Neural crest cell (in vitro differentiated cells): ENCODE data around the gene BICD2. TPM values are rescaled to one million over a fixed set of nuclear protein-coding genes. Genes with fewer than 3 reads are reported as not detected.
"Not testable (repeated sequence)": the region's sequence is repeated elsewhere in the genome, so short reads cannot be mapped to it uniquely, and the experiment has no call there.

Experiments
- DNase-seq: peaks from one replicate; pipeline ENCODE4 v3.0.0; 2021; ENCODE audit warnings: low read depth, mixed read lengths, low spot score
- H3K27ac Mint-ChIP-seq: one replicate; pipeline ENCODE4 v1.8.0; 2021; ENCODE audit warnings: mild to moderate bottlenecking, mixed read lengths; ENCODE audit not compliant: unreplicated experiment
- H3K27me3 Mint-ChIP-seq: 2 replicates; pipeline ENCODE4 v1.8.0; 2021; ENCODE audit warnings: low read depth, mild to moderate bottlenecking, mixed read lengths
- H3K36me3 Mint-ChIP-seq: 2 replicates; pipeline ENCODE4 v1.8.0; 2021; ENCODE audit warnings: low read depth, mild to moderate bottlenecking, mixed read lengths
- H3K4me1 Mint-ChIP-seq: 2 replicates; pipeline ENCODE4 v1.8.0; 2021; ENCODE audit warnings: mixed read lengths
- H3K4me3 Mint-ChIP-seq: one replicate; pipeline ENCODE4 v1.8.0; 2021; ENCODE audit warnings: mild to moderate bottlenecking, mixed read lengths
- H3K9me3 Mint-ChIP-seq: 2 replicates; pipeline ENCODE4 v1.8.0; 2021; ENCODE audit warnings: mixed read lengths
- total RNA-seq: library from RNA; stranded (reverse); gene quantifications from 2 replicates; pipeline ENCODE4 v1.2.1, GENCODE V29; 2021
- TF ChIP-seq, protein P1 (sequence below): fragments of 200-600 bp; sonication (generic); conservative IDR thresholded peaks from 2 replicates; pipeline ENCODE4 v1.5.0; 2021; ENCODE audit warnings: antibody characterized with exemption, mild to moderate bottlenecking

The BICD2 gene
- total RNA-seq, 1 donor from 2014 or later, result 41.5 TPM

DNA sequence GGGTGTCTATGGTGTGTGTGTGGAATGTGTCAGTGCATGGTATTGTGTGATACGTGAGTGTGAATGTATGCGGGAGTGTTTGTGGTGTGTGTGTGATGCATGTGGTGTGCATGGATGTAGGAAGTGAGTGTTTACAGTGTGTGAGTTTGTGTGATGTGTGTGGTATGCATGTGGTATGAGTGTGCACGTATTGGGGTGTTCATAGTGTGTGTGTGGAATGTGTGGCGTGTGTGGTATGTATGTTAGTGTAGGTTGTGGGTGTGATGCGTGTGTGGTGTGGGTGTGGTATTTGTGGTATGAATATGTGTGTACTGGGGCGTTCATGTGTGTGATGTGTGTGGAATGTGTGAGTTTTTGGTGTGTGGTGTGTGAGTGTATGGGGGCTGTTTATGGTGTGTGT, 40.1 kb upstream of the BICD2 start:
- peaks cover 60% of the 10 kb centered on the region for H3K27me3 Mint-ChIP-seq
- TF ChIP-seq, protein P1, sequence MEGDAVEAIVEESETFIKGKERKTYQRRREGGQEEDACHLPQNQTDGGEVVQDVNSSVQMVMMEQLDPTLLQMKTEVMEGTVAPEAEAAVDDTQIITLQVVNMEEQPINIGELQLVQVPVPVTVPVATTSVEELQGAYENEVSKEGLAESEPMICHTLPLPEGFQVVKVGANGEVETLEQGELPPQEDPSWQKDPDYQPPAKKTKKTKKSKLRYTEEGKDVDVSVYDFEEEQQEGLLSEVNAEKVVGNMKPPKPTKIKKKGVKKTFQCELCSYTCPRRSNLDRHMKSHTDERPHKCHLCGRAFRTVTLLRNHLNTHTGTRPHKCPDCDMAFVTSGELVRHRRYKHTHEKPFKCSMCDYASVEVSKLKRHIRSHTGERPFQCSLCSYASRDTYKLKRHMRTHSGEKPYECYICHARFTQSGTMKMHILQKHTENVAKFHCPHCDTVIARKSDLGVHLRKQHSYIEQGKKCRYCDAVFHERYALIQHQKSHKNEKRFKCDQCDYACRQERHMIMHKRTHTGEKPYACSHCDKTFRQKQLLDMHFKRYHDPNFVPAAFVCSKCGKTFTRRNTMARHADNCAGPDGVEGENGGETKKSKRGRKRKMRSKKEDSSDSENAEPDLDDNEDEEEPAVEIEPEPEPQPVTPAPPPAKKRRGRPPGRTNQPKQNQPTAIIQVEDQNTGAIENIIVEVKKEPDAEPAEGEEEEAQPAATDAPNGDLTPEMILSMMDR, result no peak
- no peak overlapping the region for H3K4me3 Mint-ChIP-seq
- H3K9me3 Mint-ChIP-seq, result no peaks in the 10 kb centered on the region
- H3K36me3 Mint-ChIP-seq, result no peaks in the 10 kb centered on the region
- no peak overlapping the region for H3K27ac Mint-ChIP-seq
- DNase-seq, result no peak
- peaks cover 5% of the 10 kb centered on the region for H3K4me1 Mint-ChIP-seq

DNA sequence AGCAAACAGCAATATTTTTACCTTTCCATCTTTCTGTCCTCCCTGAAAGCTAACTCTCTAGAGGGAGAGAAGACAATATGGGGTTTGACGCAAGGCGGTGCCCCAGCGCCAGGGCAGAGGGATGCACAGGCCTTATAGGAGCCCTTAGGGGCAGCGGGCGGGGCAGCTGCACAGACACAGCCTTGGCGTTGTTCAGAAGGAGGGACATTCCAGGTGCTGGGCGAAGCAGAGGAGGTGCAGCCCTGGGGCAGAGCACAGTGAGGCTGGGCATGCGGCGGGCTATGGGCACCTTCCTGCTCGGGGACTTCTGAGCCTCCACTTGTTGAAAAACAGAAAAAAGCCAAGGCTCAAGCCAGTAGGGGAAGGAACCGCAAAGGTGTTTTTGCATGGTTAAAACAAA, 33.7 kb upstream of the BICD2 start:
- no peak for DNase-seq
- Mint-ChIP-seq H3K4me3 (no peak overlapping the region), H3K4me1 (no peaks in the 10 kb centered on the region), H3K27ac (no peak overlapping the region), H3K36me3 (no peaks in the 10 kb centered on the region), H3K27me3 (peaks cover 63% of the 10 kb centered on the region), H3K9me3 (no peaks in the 10 kb centered on the region)
- TF ChIP-seq, protein P1, result no peak

DNA sequence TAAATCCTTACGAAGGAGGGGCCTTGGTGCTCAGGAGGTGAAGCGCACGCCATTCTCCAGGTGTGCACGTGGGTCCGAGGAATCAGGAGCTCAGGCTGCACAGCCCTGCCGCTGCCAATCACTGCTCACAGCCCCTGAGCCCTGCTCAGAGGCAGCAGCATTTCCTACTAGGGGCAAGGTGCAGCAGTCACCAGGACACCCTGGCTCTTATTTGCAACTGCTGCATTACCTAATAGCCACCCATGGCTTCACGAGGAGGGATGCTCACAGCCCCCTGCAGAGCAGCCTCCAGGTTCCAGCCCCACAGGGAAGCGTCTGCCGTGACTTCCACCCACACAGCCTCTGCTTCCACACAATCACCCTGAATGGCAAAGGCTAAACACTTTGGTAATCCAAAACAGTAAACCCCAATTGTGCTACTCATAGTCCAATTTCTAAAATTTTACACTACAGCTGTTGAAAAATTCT, 31.7 kb upstream of the BICD2 start:
- H3K4me1 Mint-ChIP-seq, H3K27ac Mint-ChIP-seq, H3K36me3 Mint-ChIP-seq, H3K4me3 Mint-ChIP-seq, DNase-seq, H3K9me3 Mint-ChIP-seq: not testable (repeated sequence)
- peaks cover 54% of the 10 kb centered on the region for H3K27me3 Mint-ChIP-seq

DNA sequence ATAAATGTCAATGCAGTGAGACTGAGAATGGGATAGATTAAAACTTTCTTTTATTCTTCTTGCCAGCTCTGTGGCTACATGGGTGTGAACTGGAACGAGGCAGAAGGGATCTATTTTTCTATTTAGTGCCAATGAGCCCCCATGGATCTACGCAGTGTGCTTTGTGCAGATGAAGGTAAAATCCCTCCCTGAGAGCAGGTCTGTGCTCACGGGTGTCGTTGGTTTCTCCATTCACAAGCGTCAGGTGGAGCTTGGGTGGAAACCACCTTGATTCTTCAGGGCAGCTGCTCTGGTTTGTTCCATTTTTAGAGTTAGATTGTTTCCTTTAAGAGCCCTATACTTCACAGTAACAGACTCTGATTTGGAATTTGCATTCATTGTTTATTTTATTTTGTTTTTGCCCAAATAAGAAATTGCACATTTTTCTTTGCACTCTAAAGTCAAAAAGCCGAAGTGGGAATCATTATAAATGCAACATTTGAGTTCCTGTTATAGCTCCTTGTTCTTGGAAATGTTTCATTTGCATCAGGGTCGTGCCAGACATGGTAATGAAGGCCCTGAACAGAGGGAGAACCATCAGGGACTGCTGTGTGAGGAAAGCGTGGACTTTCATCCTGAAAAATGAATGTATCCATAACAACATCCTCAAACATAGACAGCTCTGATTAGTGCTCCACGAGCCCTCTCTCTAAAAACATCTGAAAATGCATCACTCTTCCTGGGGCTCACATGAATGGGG, 31.1 kb upstream of the BICD2 start:
- Mint-ChIP-seq H3K27me3 (peaks cover 60% of the 10 kb centered on the region), H3K4me1 (no peaks in the 10 kb centered on the region), H3K27ac (no peak overlapping the region), H3K4me3 (no peak overlapping the region), H3K36me3 (no peaks in the 10 kb centered on the region), H3K9me3 (no peaks in the 10 kb centered on the region)
- DNase-seq, result no peak
- TF ChIP-seq, protein P1, result no peak

DNA sequence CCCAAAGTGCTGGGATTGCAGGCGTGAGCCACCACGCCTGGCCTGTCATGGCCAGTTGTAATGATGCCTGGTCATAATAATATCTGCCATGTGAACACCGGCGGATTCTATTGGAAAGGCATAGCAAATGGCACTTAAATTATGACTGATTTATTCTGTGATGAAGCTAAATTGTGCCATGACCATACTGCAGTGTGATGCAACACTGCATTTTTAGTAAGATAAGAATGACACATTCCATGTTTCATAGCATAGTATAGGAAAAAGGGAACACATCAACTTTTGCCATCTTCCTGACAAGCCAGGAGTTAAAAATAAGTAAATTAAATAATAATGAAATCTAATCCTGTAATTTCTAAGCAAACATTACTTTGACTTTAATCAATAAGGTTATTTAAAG, 30.4 kb upstream of the BICD2 start:
- DNase-seq, result no peak
- Mint-ChIP-seq H3K27me3 (peaks cover 57% of the 10 kb centered on the region), H3K4me1 (no peaks in the 10 kb centered on the region), H3K9me3 (no peaks in the 10 kb centered on the region), H3K4me3 (no peak overlapping the region), H3K27ac (no peak overlapping the region), H3K36me3 (no peaks in the 10 kb centered on the region)
- TF ChIP-seq, protein P1, result no peak

DNA sequence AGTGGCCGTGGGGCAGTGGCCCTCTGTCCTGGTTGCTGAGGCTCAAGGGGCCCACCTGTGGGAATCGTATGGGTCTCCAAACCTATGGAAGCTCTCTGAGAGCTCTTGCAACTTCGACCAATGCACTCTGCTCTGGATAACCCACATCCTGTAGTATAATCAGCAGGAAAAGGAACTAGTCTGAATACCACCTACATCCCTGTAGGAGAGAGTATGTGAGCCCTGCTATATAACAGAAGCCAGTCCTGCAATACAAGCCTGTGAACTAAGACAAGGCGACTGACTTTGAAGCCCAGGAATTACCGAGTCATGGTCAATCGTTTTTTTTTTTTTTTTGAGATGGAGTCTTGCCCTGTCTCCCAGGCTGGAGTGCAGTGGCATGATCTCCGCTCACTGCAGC, 29.8 kb upstream of the BICD2 start:
- no peak overlapping the region for H3K27ac Mint-ChIP-seq
- DNase-seq, result no peak
- no peak overlapping the region for H3K4me3 Mint-ChIP-seq
- TF ChIP-seq, protein P1, result no peak
- H3K27me3 Mint-ChIP-seq, result peaks cover 53% of the 10 kb centered on the region
- no peaks in the 10 kb centered on the region for H3K9me3 Mint-ChIP-seq
- no peaks in the 10 kb centered on the region for H3K36me3 Mint-ChIP-seq
- no peaks in the 10 kb centered on the region for H3K4me1 Mint-ChIP-seq
